Measurements from ENCODE around the gene ADIPOR2. TPM values are rescaled to one million over a fixed set of nuclear protein-coding genes. Genes with fewer than 3 reads are reported as not detected.
"Not testable (repeated sequence)": the region's sequence is repeated elsewhere in the genome, so short reads cannot be mapped to it uniquely, and the experiment has no call there.

The ADIPOR2 gene
- total RNA-seq, 1 donor, result 18.3 TPM

- H3K4me3 ChIP-seq (ENCODE audit: low read length), result no peak overlapping the region
- no peaks in the 10 kb centered on the region for H3K9me3 ChIP-seq (ENCODE audit: low read depth, low read length)
- no peaks in the 10 kb centered on the region for H3K27me3 ChIP-seq (ENCODE audit: insufficient read depth, low read length)
- H3K4me1 ChIP-seq (ENCODE audit: insufficient read depth, low read length), result peaks cover 21% of the 10 kb centered on the region
Measured at GRCh38 chr12:1688086-1688710, 2.7 kb upstream of the ADIPOR2 start.

- peak overlapping the region; percentile 80 for H3K4me3 ChIP-seq (ENCODE audit: low read length)
- H3K9me3 ChIP-seq (ENCODE audit: low read depth, low read length), result no peaks in the 10 kb centered on the region
- no peaks in the 10 kb centered on the region for H3K27me3 ChIP-seq (ENCODE audit: insufficient read depth, low read length)
- peaks cover 33% of the 10 kb centered on the region for H3K4me1 ChIP-seq (ENCODE audit: insufficient read depth, low read length)
Measured at GRCh38 chr12:1691123-1692007, 495 bp downstream of the ADIPOR2 start.

- H3K27me3 ChIP-seq (ENCODE audit: insufficient read depth, low read length), result no peaks in the 10 kb centered on the region
- H3K4me3 ChIP-seq (ENCODE audit: low read length), result no peak overlapping the region
- peaks cover 35% of the 10 kb centered on the region for H3K4me1 ChIP-seq (ENCODE audit: insufficient read depth, low read length)
- H3K9me3 ChIP-seq (ENCODE audit: low read depth, low read length), result no peaks in the 10 kb centered on the region
Measured at GRCh38 chr12:1692226-1692625, 1.4 kb downstream of the ADIPOR2 start.

- Histone ChIP-seq H3K27me3 (ENCODE audit: insufficient read depth, low read length) (no peaks in the 10 kb centered on the region), H3K9me3 (ENCODE audit: low read depth, low read length) (no peaks in the 10 kb centered on the region), H3K4me3 (ENCODE audit: low read length) (no peak overlapping the region), H3K4me1 (ENCODE audit: insufficient read depth, low read length) (peaks cover 38% of the 10 kb centered on the region)
Measured at GRCh38 chr12:1692895-1693610, 2.2 kb downstream of the ADIPOR2 start.

- peaks cover 40% of the 10 kb centered on the region for H3K4me1 ChIP-seq (ENCODE audit: insufficient read depth, low read length)
- not testable (repeated sequence) for H3K4me3 ChIP-seq (ENCODE audit: low read length); H3K9me3 ChIP-seq (ENCODE audit: low read depth, low read length); H3K27me3 ChIP-seq (ENCODE audit: insufficient read depth, low read length)
Measured at GRCh38 chr12:1695097-1695496, 4.2 kb downstream of the ADIPOR2 start.

- Histone ChIP-seq H3K9me3 (ENCODE audit: low read depth, low read length) (no peaks in the 10 kb centered on the region), H3K4me3 (ENCODE audit: low read length) (no peak overlapping the region), H3K27me3 (ENCODE audit: insufficient read depth, low read length) (no peaks in the 10 kb centered on the region), H3K4me1 (ENCODE audit: insufficient read depth, low read length) (peaks cover 36% of the 10 kb centered on the region)
Measured at GRCh38 chr12:1695886-1696670, 5.2 kb downstream of the ADIPOR2 start.

GRCh38 chr12:1696800-1697199 lies 5.9 kb downstream of the ADIPOR2 start:
- no peaks in the 10 kb centered on the region for H3K27me3 ChIP-seq (ENCODE audit: insufficient read depth, low read length)
- peaks cover 32% of the 10 kb centered on the region for H3K4me1 ChIP-seq (ENCODE audit: insufficient read depth, low read length)
- H3K9me3 ChIP-seq (ENCODE audit: low read depth, low read length), result no peaks in the 10 kb centered on the region

GRCh38 chr12:1697271-1697670 lies 6.4 kb downstream of the ADIPOR2 start:
- H3K4me1 ChIP-seq (ENCODE audit: insufficient read depth, low read length), result peaks cover 27% of the 10 kb centered on the region
- no peaks in the 10 kb centered on the region for H3K9me3 ChIP-seq (ENCODE audit: low read depth, low read length)

More at GRCh38 chr12:1696800-1697199, 5.9 kb downstream of the ADIPOR2 start:
- H3K4me3 ChIP-seq (ENCODE audit: low read length), result no peak overlapping the region

GRCh38 chr12:1698720-1699119 lies 7.8 kb downstream of the ADIPOR2 start:
- Histone ChIP-seq H3K27me3 (ENCODE audit: insufficient read depth, low read length) (no peaks in the 10 kb centered on the region), H3K4me3 (ENCODE audit: low read length) (no peak overlapping the region), H3K9me3 (ENCODE audit: low read depth, low read length) (no peaks in the 10 kb centered on the region), H3K4me1 (ENCODE audit: insufficient read depth, low read length) (peaks cover 15% of the 10 kb centered on the region)

More at GRCh38 chr12:1697271-1697670, 6.4 kb downstream of the ADIPOR2 start:
- Histone ChIP-seq H3K4me3 (ENCODE audit: low read length) (no peak overlapping the region), H3K27me3 (ENCODE audit: insufficient read depth, low read length) (no peaks in the 10 kb centered on the region)

- H3K27me3 ChIP-seq (ENCODE audit: insufficient read depth, low read length), result no peaks in the 10 kb centered on the region
- H3K4me3 ChIP-seq (ENCODE audit: low read length), result no peak overlapping the region
- peaks cover 17% of the 10 kb centered on the region for H3K4me1 ChIP-seq (ENCODE audit: insufficient read depth, low read length)
- H3K9me3 ChIP-seq (ENCODE audit: low read depth, low read length), result no peaks in the 10 kb centered on the region
Measured at GRCh38 chr12:1702713-1703112, 11.8 kb downstream of the ADIPOR2 start.

GRCh38 chr12:1703771-1704722 lies 13.2 kb downstream of the ADIPOR2 start:
- Histone ChIP-seq H3K4me3 (ENCODE audit: low read length) (no peak overlapping the region), H3K9me3 (ENCODE audit: low read depth, low read length) (no peaks in the 10 kb centered on the region), H3K4me1 (ENCODE audit: insufficient read depth, low read length) (peaks cover 13% of the 10 kb centered on the region), H3K27me3 (ENCODE audit: insufficient read depth, low read length) (no peaks in the 10 kb centered on the region)

- Histone ChIP-seq H3K9me3 (ENCODE audit: low read depth, low read length) (no peaks in the 10 kb centered on the region), H3K27me3 (ENCODE audit: insufficient read depth, low read length) (no peaks in the 10 kb centered on the region), H3K4me1 (ENCODE audit: insufficient read depth, low read length) (peaks cover 14% of the 10 kb centered on the region), H3K4me3 (ENCODE audit: low read length) (no peak overlapping the region)
Measured at GRCh38 chr12:1705774-1706631, 15.1 kb downstream of the ADIPOR2 start.

GRCh38 chr12:1706632-1706980 lies 15.7 kb downstream of the ADIPOR2 start:
- no peaks in the 10 kb centered on the region for H3K27me3 ChIP-seq (ENCODE audit: insufficient read depth, low read length)
- H3K4me3 ChIP-seq (ENCODE audit: low read length), result no peak overlapping the region
- no peaks in the 10 kb centered on the region for H3K9me3 ChIP-seq (ENCODE audit: low read depth, low read length)
- H3K4me1 ChIP-seq (ENCODE audit: insufficient read depth, low read length), result peaks cover 21% of the 10 kb centered on the region
